ENCODE results near the gene TBRG1.

Gene TBRG1

GRCh38 chr11:124643042-124643604 lies 20.5 kb downstream of the TBRG1 start:
- H3K4me3 ChIP-seq (ENCODE audit: low read depth, low read length) = no peak overlapping the region
- in situ Hi-C loops (cut with HindIII; ENCODE audit: low sequenced_read_pairs) = no loop called here
- DNase-seq (ENCODE audit: low read depth) = no peak
- no peak for TF ChIP-seq CTCF (IDR thresholded peaks at IDR 0.05; ENCODE audit: low read depth, low read length, missing control alignments)

- no peak for TF ChIP-seq CTCF (IDR thresholded peaks at IDR 0.05; ENCODE audit: low read depth, low read length, missing control alignments)
- H3K4me3 ChIP-seq (ENCODE audit: low read depth, low read length) = no peak overlapping the region
- in situ Hi-C loops (cut with HindIII; ENCODE audit: low sequenced_read_pairs) = no loop called here
- DNase-seq (ENCODE audit: low read depth) = peak; percentile 73
Measured at GRCh38 chr11:124643605-124644425, 21.2 kb downstream of the TBRG1 start.

- in situ Hi-C loops (cut with HindIII; ENCODE audit: low sequenced_read_pairs) = no loop called here
- H3K4me3 ChIP-seq (ENCODE audit: low read depth, low read length) = no peak overlapping the region
- DNase-seq (ENCODE audit: low read depth) = peak; percentile 88
- peak; percentile 71 for TF ChIP-seq CTCF (IDR thresholded peaks at IDR 0.05; ENCODE audit: low read depth, low read length, missing control alignments)
Measured at GRCh38 chr11:124644426-124645280, 22.0 kb downstream of the TBRG1 start.

- in situ Hi-C loops (cut with HindIII; ENCODE audit: low sequenced_read_pairs) = no loop called here
- no peak for TF ChIP-seq CTCF (IDR thresholded peaks at IDR 0.05; ENCODE audit: low read depth, low read length, missing control alignments)
- no peak for DNase-seq (ENCODE audit: low read depth)
- no peak overlapping the region for H3K4me3 ChIP-seq (ENCODE audit: low read depth, low read length)
Measured at GRCh38 chr11:124646148-124646547, 23.5 kb downstream of the TBRG1 start.

- TF ChIP-seq CTCF (IDR thresholded peaks at IDR 0.05; ENCODE audit: low read depth, low read length, missing control alignments) = no peak
- DNase-seq (ENCODE audit: low read depth) = no peak
- H3K4me3 ChIP-seq (ENCODE audit: low read depth, low read length) = no peak overlapping the region
- in situ Hi-C loops (cut with HindIII; ENCODE audit: low sequenced_read_pairs) = no loop called here
Measured at GRCh38 chr11:124648610-124649009, 25.9 kb downstream of the TBRG1 start.

Measured in astrocyte of the cerebellum (primary cell).